GM18858 (cell line): Measurements from ENCODE around the gene TSR2.
"Not testable (repeated sequence)": the region's sequence is repeated elsewhere in the genome, so short reads cannot be mapped to it uniquely, and the experiment has no call there.

ENCODE experiments used
- ATAC-seq: cut with Tn5 transposase; IDR thresholded peaks from one replicate; pipeline ENCODE4 v1.9.1; 2021; ENCODE audit not compliant: unreplicated experiment

The TSR2 gene

DNA sequence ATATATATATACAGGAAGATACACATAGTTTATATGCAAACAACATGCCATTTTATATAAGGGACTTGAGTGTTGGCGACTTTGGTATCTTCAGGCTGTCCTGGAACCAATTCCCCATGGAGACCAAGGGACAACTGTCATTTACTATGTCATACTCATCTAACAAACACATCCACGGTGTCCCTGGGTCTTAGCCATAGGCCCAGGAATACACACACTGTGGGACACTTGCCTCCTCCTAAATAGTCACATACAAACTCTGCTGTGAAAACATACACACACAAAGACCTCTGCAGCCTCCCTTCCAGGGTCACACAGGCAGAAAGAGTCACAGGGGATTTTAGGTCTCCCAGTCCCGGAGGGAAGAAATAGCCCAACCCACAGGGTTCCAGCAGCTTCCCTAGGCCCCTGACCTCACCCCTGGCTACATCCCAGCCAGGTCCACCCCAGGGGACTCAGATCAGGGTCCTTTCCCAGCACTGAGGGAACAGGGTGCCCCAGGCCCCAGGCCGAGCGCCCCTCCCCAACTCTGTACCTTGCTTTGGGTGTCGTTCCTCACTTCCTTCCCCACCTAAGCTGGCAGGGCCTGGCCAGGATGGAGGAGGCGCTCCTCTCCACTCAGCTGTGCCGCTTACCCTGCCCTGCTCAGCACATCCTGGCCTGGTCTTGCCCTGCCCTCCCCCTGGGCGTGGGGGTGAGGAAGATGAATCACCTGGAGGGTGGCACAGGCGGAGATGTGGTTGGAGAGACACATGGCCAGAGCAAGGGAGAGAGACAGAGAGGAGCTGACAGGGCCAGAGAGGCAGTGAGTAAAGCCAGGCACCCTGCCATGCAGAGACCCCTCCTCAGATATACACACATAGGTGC is 34.0 kb downstream of the TSR2 start:
- ATAC-seq: no peak

DNA sequence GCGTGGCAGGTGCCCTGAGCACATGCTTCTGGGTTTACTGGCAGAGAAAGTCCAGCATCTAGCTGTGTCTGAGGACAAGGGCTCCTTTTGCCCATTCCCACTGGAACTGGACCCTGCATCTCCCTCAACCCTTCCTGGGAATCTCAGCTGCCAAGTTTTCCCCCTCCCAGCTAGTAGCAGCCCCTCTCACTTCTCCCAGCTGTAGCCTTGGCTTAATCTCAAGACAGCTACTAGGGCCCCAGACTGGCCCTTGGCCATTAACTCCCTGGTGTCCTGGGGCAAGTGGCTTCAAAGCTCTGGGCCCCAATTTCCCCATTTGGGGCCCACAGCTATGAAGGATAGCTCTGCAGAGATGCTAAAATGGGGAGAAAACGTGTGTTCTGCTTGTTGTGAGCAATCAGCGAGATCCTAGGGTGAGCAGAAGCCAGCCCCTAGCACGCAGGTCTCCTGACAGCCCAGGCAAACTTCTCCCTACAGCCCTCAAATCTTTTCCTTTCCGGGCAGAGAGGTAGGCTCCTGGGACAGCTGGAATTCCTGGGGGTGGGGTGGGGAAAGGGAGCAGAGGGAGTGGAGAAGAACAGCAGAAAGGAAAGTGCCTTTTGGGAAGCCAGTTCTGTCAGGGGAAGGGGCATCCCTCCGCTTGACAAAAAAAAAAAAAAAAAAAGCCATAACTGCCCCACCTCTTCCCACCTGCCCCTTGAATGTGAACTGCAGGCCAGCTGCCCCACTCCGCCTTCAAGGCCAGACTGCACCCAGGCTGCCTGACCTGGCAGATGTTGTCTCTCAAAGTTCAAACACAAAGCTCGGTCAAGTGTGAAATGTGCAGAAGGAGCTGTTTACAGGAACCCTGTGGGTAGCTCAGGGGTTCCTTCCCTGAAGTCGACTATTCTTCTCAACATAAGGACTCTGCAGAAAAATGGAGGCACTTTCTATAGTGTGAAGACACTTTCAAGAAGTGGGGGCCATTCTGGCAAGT is 39.2 kb downstream of the TSR2 start:
- no peak for ATAC-seq

DNA sequence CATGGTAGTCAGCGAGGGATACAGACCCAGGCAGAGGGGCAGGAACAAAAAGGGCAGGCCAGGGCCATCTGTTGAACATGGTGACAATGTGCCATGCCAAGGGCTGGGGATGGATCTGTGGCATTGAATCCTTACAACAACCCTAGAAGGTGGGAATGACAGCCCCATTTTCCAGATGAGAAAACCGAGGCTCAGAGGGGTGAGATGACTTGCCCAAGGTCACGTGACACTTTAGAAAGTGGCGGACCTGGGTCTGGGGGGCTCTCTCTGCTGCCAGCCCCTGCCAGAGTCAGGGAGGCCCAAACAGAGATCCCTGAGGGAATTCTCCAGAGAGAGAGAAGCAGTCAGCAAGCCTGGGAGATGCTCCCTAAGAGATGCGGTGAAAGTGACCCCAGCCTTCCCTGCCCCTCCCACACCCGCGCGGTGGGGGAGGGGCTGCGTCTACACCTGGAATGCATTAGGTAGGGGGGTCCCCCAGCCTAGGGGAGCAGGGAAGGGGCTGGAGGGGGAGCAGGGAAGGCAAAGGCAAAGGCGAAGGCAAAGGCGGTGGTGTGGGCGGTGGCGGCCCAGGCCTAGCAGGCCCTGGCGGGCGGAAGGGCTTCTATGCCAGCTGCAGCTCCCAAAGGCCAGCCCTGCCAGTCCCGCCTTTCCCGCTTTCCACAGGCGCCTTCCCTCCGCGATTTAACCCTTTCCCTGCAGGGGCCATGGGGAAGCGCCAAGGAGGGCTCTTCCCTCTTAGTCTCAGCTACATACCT is 42.8 kb downstream of the TSR2 start:
- ATAC-seq: no peak

DNA sequence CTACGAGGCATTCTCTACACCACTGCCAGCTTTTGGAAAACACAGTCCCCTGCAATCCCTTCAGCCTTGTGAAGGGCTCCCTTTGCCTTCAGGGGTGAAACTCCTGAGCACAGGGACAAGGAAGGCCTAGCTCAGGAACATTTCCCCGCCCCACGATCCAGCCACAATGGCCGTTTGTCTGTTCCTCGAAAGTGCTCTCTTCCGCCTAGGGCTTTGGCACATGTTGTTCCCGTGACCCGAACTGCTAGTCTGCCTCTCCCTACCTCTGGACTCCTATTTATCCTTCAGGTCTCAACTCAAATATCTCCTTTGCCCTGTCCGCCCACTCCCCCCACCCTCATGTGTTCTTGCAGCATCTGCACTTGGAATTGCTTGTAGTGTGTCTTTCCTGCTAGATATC is 43.7 kb downstream of the TSR2 start:
- ATAC-seq: no peak

DNA sequence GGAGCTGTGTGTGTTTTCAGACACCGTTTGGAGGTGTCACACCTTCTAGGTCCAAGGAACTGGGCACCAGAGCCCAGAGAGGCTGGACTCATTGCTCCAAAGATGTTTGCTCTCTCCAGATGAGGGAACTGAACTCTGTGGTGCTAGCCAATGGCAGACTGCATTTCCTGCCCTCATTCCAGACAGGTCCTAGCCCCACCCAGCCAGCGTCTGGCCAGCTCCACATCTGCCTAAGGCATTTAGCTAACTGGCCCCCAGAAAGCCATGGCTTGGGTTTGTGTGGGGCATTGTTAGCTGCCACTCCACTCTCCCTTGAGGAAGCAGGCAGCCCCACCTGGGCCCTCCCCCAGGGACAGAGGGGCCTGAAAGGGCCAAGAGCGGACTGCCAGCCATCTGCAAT is 44.5 kb downstream of the TSR2 start:
- ATAC-seq: no peak

DNA sequence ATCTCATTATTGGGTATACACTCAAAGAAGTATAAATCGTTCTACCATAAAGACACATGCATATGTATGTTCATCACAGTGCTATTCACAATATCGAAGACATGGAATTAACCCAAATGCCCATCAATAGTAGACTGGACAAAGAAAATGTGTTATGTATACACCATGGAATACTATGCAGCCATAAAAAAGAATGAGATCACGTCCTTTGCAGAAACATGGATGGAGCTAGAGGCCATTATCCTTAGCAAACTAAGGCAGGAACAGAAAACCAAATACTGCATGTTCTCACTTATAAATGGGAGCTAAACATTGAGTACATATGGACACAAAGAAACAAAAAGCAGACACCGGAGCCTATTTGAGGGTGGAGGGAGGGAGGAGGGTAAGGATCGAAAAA is 49.6 kb downstream of the TSR2 start:
- not testable (repeated sequence) for ATAC-seq

DNA sequence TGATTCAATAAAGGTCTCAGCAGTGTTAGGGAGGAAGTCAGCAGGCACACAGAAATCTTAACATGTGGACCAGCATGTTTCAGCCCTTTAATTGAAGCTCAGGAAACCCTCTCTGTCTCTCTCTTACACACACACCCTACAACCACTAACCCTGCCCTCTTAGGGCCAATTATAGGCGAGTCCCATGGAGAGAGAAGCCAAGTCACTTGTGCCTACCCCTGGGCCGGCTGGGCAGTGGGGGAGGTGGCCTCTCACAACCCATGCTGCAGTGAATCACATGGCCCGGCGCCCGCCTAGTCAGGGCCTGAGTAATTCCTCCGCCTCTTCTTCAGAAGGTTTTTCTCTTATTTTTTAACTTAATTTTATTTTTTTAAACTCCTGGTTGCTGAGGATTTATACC is 52.1 kb downstream of the TSR2 start:
- no peak for ATAC-seq

DNA sequence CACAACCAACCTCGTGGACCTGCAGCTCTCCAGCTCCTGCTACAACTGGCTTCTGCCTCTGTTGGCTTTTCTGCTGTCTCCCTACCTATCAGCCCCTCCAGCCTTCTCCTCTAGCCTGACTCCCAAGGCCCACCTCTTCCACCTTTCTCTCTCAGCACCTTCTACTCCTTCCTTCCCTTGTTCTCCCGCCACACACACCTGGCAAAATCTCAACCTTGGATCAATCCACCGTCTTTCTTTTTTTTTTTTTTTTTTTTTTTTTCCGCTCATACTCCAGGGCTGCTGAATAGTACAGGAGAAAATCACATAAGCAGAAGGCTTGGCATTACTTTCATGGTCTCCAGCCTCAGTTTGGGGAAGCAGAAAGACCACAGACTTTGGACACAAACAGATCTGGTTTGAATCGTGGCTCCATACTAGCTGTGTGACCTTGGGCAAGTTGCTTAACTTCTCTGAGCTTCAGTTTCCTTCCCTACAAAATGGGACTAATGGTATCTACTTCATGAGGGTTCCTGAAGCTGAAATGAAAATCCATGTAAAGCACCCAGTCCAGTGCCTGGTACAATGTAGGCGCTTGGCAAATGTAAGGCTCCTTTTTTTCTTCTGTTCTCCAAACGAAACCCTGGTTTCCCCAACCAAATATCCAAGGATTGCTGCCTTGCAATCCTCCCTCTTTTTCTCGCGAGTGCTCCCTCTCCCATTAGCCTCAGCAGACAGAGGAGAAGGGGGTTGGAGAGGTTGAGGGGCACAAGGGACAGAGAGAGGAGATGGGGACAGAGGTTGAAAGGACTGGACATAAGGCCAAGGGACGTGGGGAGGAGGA is 54.2 kb downstream of the TSR2 start:
- ATAC-seq: no peak
